NB4 (cell line): Measurements from ENCODE around the gene PDGFA.
A peak's percentile ranks its signal among the peaks of the same experiment; 100 is the strongest.

Source experiments
- DNase-seq: peaks from one replicate; pipeline ENCODE4 v3.0.0; 2010; ENCODE audit warnings: low read depth
- H3K4me3 ChIP-seq: one replicate; pipeline ENCODE4 v1.5.1; 2011; ENCODE audit warnings: mild to moderate bottlenecking, low read depth, low read length, moderate library complexity
- CTCF ChIP-seq: IDR thresholded peaks from one replicate; pipeline ENCODE4 v1.5.1; 2012; ENCODE audit warnings: low read depth, low read length
- MAX ChIP-seq: IDR thresholded peaks from 2 replicates; pipeline ENCODE4 v1.6.1; 2011; ENCODE audit warnings: low read depth, low read length
- MYC ChIP-seq: IDR thresholded peaks from 2 replicates; pipeline ENCODE4 v1.6.1; 2011; ENCODE audit warnings: low read depth, low read length
- POLR2A ChIP-seq: IDR thresholded peaks from 2 replicates; pipeline ENCODE4 v1.6.1; 2011; ENCODE audit warnings: mild to moderate bottlenecking; ENCODE audit not compliant: insufficient read length; ENCODE audit errors: extremely low read depth

PDGFA gene

GRCh38 chr7:562789-563628, 43.4 kb upstream of the PDGFA start:
- TF ChIP-seq MAX: no peak
- no peak for TF ChIP-seq MYC
- TF ChIP-seq POLR2A: no peak
- TF ChIP-seq CTCF: no peak
- H3K4me3 ChIP-seq: no peak overlapping the region
- DNase-seq: no peak

- no peak overlapping the region for H3K4me3 ChIP-seq
- no peak for DNase-seq
- TF ChIP-seq POLR2A (no peak), MAX (no peak), CTCF (no peak), MYC (no peak)
Measured at GRCh38 chr7:562374-562675, 42.7 kb upstream of the PDGFA start.

GRCh38 chr7:561631-562373, 42.2 kb upstream of the PDGFA start:
- H3K4me3 ChIP-seq: no peak overlapping the region
- TF ChIP-seq MAX: no peak
- TF ChIP-seq MYC: no peak
- TF ChIP-seq CTCF: no peak
- no peak for TF ChIP-seq POLR2A
- DNase-seq: peak; percentile 83

- no peak for TF ChIP-seq POLR2A
- no peak for TF ChIP-seq MYC
- TF ChIP-seq CTCF: no peak
- no peak for TF ChIP-seq MAX
- no peak for DNase-seq
- H3K4me3 ChIP-seq: no peak overlapping the region
Measured at GRCh38 chr7:560966-561630, 41.5 kb upstream of the PDGFA start.

- no peak for DNase-seq
- no peak for TF ChIP-seq CTCF
- TF ChIP-seq POLR2A: no peak
- TF ChIP-seq MAX: no peak
- TF ChIP-seq MYC: no peak
- no peak overlapping the region for H3K4me3 ChIP-seq
Measured at GRCh38 chr7:559396-559705, 39.7 kb upstream of the PDGFA start.
